Calu3 (cell line): ENCODE results near the gene SLIT3. TPM values are rescaled to one million over a fixed set of nuclear protein-coding genes. Genes with fewer than 3 reads are reported as not detected.

ENCODE experiments used
- BruUV-seq: library from RNA; stranded (reverse); fragments of 400-500 nt; replicated peaks from 2 replicates; lab custom pipeline; 2021; lab: Mats Ljungman, UMichigan
- CTCF ChIA-PET: fragments of 300-600 bp; sonication (Branson Sonifier 250); formaldehyde crosslinking; loops from one replicate; lab custom pipeline; 2022; ENCODE audit warnings: antibody characterized with exemption; lab: Charles Lee
- DNase-seq: peaks from one replicate; pipeline ENCODE4 v3.0.0; 2022
- H3K27ac Mint-ChIP-seq: one replicate; pipeline ENCODE4 v1.8.0; 2022; ENCODE audit warnings: mixed read lengths; ENCODE audit not compliant: unreplicated experiment
- H3K27me3 Mint-ChIP-seq: one replicate; pipeline ENCODE4 v1.8.0; 2022; ENCODE audit warnings: mixed read lengths; ENCODE audit not compliant: unreplicated experiment
- H3K36me3 Mint-ChIP-seq: one replicate; pipeline ENCODE4 v1.8.0; 2022; ENCODE audit warnings: mild to moderate bottlenecking, moderate library complexity, mixed read lengths; ENCODE audit not compliant: insufficient read depth, unreplicated experiment
- H3K4me1 Mint-ChIP-seq: one replicate; pipeline ENCODE4 v1.8.0; 2022; ENCODE audit warnings: mild to moderate bottlenecking, low read depth, mixed read lengths; ENCODE audit not compliant: unreplicated experiment
- H3K4me3 Mint-ChIP-seq: one replicate; pipeline ENCODE4 v1.8.0; 2022; ENCODE audit warnings: mild to moderate bottlenecking, low read depth, moderate library complexity, mixed read lengths; ENCODE audit not compliant: unreplicated experiment
- H3K9me3 Mint-ChIP-seq: one replicate; pipeline ENCODE4 v1.8.0; 2022; ENCODE audit warnings: low read depth, mixed read lengths; ENCODE audit not compliant: unreplicated experiment
- CTCF ChIP-seq: fragments of 200-600 bp; IDR thresholded peaks from one replicate; pipeline ENCODE4 v1.8.0; 2022; ENCODE audit warnings: antibody characterized with exemption; ENCODE audit not compliant: unreplicated experiment
- intact Hi-C: fragments of 100-400 bp; cut with micrococcal nuclease; formaldehyde crosslinking; loops from one replicate; pipeline ENCODE4 v1.10.0; 2022; ENCODE audit not compliant: unreplicated experiment
- total RNA-seq: library from RNA; stranded (reverse); gene quantifications from 2 replicates; pipeline ENCODE4 v1.2.3, GENCODE V29; 2022

SLIT3 gene
- total RNA-seq, 1 experiment from 2014 or later: not detected

- Mint-ChIP-seq H3K4me3 (no peak overlapping the region), H3K9me3 (no peaks in the 10 kb centered on the region), H3K27me3 (peaks cover 75% of the 10 kb centered on the region), H3K27ac (no peak overlapping the region), H3K36me3 (no peaks in the 10 kb centered on the region), H3K4me1 (no peaks in the 10 kb centered on the region)
- intact Hi-C loops: no loop called here
- TF ChIP-seq CTCF: no peak
- BruUV-seq: no TSS peak
- CTCF ChIA-PET: no interaction called here
- no peak for DNase-seq
Observed at GRCh38 chr5:168975331-168975730, 325.6 kb downstream of the SLIT3 start.

DNA sequence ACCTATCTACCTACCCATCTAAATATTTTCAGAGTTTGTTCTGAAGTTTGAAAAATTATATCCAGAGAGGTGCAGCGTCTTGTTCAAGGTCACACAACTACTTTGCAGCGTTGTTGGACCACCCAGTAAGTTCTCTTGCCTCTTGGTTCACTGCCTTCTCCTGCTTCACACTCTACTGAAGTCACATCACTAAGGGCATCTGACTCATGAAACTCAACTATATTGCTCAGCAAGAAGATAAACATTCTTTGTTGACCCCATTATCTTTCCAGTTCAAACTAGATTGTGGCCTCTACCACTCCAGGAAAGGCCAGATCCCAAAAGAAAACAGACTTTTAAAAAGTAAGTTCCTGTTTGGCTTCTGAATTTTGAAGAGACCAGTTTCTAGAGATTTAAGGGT lies 326.9 kb downstream of the SLIT3 start:
- no peaks in the 10 kb centered on the region for H3K36me3 Mint-ChIP-seq
- CTCF ChIA-PET: interaction anchor here (0.6 kb wide), 1 partner anchor 71 kb away, joined by 4 read pairs; no protein-coding TSS in a partner anchor
- BruUV-seq: no TSS peak

DNA sequence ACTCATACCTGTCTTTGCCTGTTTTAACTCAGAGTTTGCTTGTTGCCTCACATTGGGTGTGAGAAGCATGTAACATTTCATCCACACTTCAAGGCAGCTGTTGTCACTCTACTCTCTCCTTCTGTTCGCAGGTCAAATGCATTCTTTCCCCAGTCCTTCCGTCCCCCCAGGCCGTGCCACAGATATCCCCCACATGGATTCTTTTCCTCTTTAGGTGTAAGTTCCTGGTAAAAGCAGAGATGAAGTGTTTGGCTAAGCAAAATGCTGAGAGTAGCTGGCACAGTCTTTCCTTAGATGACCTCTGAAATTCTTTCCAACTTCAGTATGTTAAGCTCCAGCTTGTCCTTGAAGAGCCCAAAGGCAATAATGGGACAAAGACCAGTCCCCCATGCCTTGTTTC lies 328.2 kb downstream of the SLIT3 start:
- H3K4me1 Mint-ChIP-seq: no peaks in the 10 kb centered on the region
- BruUV-seq: no TSS peak
- H3K4me3 Mint-ChIP-seq: no peak overlapping the region
- H3K9me3 Mint-ChIP-seq: no peaks in the 10 kb centered on the region
- no peak overlapping the region for H3K27ac Mint-ChIP-seq
- peaks cover 81% of the 10 kb centered on the region for H3K27me3 Mint-ChIP-seq
- no peak for TF ChIP-seq CTCF
- intact Hi-C loops: no loop called here
- no peaks in the 10 kb centered on the region for H3K36me3 Mint-ChIP-seq
- CTCF ChIA-PET: no interaction called here
- no peak for DNase-seq

More for the DNA sequence above, 326.9 kb downstream of the SLIT3 start:
- peaks cover 68% of the 10 kb centered on the region for H3K27me3 Mint-ChIP-seq
- intact Hi-C loops: no loop called here
- no peaks in the 10 kb centered on the region for H3K4me1 Mint-ChIP-seq
- no peaks in the 10 kb centered on the region for H3K9me3 Mint-ChIP-seq
- no peak for TF ChIP-seq CTCF
- H3K4me3 Mint-ChIP-seq: no peak overlapping the region
- no peak for DNase-seq
- no peak overlapping the region for H3K27ac Mint-ChIP-seq

DNA sequence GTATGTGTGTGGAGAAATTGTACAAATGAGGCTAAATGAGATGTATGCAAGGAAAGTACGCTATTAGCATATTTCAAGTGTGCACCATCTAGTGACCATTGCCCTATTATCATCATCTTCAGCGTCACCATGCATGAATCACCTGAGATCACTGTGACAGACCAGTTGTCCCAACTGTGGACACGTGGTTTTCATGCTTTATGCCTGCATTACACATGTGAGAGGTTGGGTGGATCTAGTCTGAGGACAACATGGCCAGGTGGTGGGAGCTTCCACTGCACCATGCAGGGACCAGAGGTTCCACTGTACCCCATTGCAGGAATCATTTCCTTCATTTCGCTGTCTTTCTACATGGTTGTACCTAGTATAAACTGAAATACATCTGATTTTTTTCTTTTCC lies 329.8 kb downstream of the SLIT3 start:
- TF ChIP-seq CTCF: no peak
- peaks cover 87% of the 10 kb centered on the region for H3K27me3 Mint-ChIP-seq
- H3K4me1 Mint-ChIP-seq: no peaks in the 10 kb centered on the region
- no peak overlapping the region for H3K27ac Mint-ChIP-seq
- no peaks in the 10 kb centered on the region for H3K36me3 Mint-ChIP-seq
- CTCF ChIA-PET: no interaction called here
- H3K4me3 Mint-ChIP-seq: no peak overlapping the region
- no TSS peak for BruUV-seq
- no peaks in the 10 kb centered on the region for H3K9me3 Mint-ChIP-seq
- no peak for DNase-seq
- intact Hi-C loops: no loop called here
